NCI-H128 (cell line): ENCODE measurements around the gene PRODH2.
"Not testable (repeated sequence)": the region's sequence is repeated elsewhere in the genome, so short reads cannot be mapped to it uniquely, and the experiment has no call there.

Experiments
- DNase-seq: peaks from one replicate; lab custom pipeline; 2025; ENCODE audit not compliant: unreplicated experiment; lab: John Stamatoyannopoulos, UW

The PRODH2 gene

GRCh38 chr19:35797663-35798062 lies 15.0 kb downstream of the PRODH2 start:
- no peak for DNase-seq

DNA sequence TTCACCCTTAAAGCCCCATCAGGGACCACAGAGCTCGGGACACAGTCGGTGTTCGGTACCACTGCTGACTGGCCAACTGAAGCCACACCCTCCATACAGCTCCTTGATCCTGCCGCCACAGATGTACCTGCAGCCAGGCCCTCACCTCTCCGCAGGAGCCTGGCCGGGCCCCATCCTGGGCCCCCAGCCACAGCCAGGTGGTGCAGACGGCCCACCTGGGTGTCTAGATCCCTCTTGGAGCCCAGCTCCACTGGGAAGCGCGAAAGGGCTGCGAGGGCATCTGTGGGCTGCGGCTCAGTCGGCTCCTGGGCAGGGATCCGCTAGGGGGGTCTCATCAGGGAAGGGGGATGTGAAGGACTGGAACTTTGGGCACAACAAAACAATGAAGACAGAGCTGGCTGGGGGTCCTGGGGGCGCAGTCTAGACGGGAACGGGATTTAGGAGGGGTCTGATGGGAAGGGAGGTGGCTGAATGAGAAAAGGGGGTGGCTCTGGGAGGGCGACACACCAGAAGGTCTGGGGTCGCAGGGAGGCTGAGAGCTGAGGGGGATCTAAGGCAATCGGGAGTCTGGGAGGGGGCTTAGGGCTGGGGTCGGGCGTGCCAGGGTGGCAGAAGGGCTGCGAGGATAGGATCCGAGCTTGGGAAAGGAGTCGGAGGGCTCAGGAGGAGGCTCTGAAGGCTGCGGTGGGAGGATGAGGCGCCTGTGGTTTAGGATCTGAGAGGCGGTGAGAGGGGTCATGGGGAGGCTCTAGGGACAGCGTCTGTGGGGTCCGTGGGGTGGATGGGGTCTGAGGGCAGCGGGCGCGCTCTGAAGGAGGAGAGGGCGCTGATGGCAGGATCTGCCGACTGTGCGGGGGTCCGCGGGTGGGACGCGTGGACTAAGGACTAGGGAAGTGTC lies 15.8 kb downstream of the PRODH2 start:
- DNase-seq, result no peak

GRCh38 chr19:35795564-35795963 lies 17.1 kb downstream of the PRODH2 start:
- not testable (repeated sequence) for DNase-seq

GRCh38 chr19:35793381-35794165 lies 19.1 kb downstream of the PRODH2 start:
- DNase-seq, result no peak

DNA sequence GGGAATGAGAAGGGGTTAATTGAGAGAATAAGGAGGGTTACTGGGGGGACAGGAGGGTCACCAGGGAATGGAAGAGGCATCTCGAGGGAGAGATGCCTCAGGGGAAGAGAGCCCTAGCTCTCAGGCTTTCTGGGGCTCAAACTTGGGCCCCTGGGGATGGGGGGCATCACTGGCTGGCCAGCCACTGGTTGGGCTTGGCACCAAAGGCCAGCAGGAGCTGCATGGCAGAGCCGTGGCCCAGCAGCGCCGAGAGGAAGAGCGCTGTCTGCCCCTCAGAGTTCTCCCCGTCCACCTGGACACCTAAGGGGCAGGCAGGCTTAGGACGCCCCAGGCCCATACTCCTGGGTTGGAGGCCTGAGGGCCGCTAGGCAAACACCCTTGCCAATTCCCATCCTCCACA lies 19.8 kb downstream of the PRODH2 start:
- DNase-seq, result no peak

DNA sequence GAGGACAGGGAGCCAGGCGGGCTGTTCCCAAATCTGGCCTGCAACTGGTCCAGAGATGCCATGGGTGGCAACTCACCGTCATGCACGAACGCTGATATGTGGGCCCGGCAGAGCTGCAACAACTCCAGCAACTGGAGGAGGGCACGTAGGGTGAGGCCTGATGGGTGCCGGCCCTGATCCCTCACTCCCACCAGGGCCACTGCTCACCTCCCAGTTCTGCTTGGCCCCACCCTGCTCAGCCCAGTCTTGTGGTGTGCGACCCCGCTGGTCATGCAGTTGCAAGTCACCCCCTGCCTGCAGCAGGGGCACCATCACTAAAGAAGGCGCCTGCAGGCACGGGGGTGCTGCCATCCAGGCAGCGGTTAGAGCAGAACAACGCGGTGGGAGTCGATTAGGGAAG lies 20.3 kb downstream of the PRODH2 start:
- DNase-seq, result no peak

DNA sequence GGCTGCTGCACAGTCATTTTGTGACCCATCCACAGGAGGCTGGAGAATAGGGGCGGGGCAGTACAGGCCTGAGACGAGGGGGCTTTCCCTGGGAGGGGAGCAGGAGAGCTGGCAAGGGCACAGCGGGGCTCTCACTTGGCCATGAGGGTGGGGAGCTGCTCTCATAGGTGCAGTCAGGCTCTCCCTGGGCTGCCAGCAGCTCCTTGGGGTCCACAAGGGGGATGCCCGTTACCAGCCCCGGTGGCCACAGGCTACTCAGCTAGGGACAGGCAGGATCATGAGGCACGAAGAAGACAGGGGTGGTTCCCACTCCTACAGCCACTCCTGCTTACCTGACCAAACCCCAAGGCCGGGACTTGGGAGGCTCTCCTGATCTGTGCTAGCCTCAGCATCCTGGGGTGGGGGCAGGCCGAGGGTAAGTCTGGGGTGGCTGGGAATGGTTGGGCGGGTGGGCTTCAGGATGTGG lies 20.8 kb downstream of the PRODH2 start:
- no peak for DNase-seq

DNA sequence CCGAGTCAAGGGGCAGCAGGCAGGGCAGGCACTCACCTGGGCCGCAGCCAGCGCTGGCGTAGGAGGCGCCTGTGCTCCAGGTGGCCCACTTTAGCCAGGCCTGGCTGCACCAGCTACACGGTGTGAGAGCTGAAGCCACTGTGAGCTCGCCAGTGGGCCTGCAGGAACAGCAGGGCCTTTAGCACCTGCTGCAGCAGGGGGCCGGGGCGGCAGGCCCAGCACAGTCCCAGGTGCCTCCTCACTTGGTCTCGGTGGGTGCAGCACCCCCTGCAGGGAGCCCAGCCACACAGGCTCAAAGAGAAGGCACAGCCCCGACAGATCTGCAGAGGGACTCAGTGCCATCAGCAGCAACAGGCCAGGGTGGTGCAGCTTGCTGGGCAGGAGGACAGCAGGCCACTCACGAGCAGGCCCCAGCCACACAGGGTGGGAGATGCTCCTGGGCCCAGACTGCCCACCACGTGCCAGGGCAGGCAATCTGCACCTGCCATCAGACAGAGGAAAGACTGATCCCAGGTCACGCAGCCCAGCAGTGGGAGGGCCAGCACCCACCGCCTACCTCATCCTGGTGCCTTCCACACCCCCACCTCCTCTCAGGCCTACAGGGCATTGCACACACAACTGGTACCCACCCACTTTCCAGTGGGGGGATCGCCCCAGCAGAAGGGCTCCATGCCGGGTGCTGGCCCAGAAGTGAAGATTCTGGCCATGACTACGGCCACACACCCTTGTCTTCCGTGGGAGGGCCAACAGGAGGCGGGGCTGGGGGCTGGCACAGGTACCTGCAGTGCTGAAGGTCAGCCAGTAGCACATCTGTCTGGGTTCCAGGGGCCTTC lies 21.4 kb downstream of the PRODH2 start:
- DNase-seq, result no peak

GRCh38 chr19:35789978-35790944 lies 22.4 kb downstream of the PRODH2 start:
- no peak for DNase-seq

- no peak for DNase-seq
Observed at GRCh38 chr19:35789195-35789977, 23.3 kb downstream of the PRODH2 start.

DNA sequence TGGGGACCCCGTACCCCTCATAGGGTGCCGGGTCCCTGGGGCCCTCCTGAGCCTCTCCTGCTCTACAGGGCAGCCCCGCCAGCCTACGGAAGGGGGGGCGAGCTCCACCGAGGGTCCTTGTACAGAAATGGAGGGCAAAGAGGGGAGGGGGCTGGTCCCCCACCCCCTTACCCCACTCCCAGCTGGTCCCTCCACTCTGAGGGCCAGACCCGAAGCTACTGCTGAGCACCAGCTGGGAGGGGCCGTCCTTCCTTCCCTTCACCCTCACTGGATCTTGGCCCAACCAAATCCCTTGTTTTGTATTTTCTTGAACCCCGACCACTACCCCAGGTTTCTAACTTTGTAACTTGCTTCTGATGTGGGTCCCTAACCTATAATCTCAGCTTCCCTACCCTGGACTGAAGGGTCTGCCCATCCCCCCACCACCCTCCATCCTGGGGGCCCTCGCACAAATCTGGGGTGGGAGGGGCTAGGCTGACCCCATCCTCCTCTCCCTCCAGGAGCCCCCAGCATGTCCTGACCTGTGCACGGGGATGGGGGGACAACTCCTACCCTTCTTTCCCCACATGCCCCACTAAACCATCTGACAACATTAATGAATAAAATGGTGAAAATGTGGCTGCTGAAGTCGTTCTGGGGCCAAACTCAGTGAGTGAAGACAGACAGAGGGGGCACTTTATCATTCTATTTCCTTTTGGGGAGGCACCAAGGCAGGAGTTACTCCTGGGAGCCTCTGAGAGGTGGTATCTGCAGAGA lies 24.3 kb downstream of the PRODH2 start:
- no peak for DNase-seq

- DNase-seq, result no peak
Observed at GRCh38 chr19:35787227-35787799, 25.3 kb downstream of the PRODH2 start.

GRCh38 chr19:35786299-35787160 lies 26.1 kb downstream of the PRODH2 start:
- DNase-seq, result no peak

DNA sequence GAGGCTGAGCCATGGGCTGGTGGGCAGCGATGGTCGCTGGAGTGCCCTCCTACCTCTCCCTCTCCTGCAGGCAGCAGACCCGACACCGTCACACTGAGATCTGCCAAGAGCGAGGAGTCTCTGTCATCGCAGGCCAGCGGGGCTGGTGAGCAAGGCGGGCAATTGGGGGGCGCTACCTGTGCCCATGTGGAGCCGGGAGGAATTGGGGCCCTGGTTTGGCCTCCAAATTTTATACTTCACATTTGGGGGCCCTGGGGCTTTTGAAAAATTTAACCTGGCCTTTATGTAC lies 27.4 kb downstream of the PRODH2 start:
- DNase-seq, result no peak

GRCh38 chr19:35784503-35785338 lies 27.9 kb downstream of the PRODH2 start:
- no peak for DNase-seq
